CD14-positive monocyte (primary cell): ENCODE results near the gene PRKD1. TPM values are rescaled to one million over a fixed set of nuclear protein-coding genes. Genes with fewer than 3 reads are reported as not detected.

Experiments
- DNase-seq, 3 donors: peaks; one replicate each; pipeline ENCODE4 v3.0.0-alpha.2; 2011 to 2022
- H2AFZ ChIP-seq: 2 replicates; pipeline ENCODE4 v1.6.0; 2012; ENCODE audit warnings: mild to moderate bottlenecking, low read depth, low read length, inconsistent platforms; ENCODE audit not compliant: insufficient read depth, poor library complexity, severe bottlenecking
- H3K27ac ChIP-seq, 2 donors: 1 replicate in 1 of 2; 2 replicates in 1 of 2; pipeline ENCODE4 v1.5.1; 2012 to 2013; ENCODE audit warnings: low read length in 2 of 2, control low read depth in 1 of 2, inconsistent platforms in 1 of 2, low read depth in 1 of 2, mild to moderate bottlenecking in 1 of 2
- H3K27me3 ChIP-seq, 2 donors: one replicate each; pipeline versions ENCODE4 v1.6.0 to v1.6.1; 2011 to 2013; ENCODE audit warnings: low read length in 2 of 2; ENCODE audit not compliant: control insufficient read depth in 2 of 2, insufficient read depth in 2 of 2
- H3K36me3 ChIP-seq, 2 donors: replicated peaks in 1 of 2; 1 replicate in 1 of 2; 2 replicates in 1 of 2; pipeline versions ENCODE4 v1.5.1 to v1.6.1; 2012 to 2013; ENCODE audit warnings: low read length in 2 of 2, control low read depth in 1 of 2, inconsistent platforms in 1 of 2, mild to moderate bottlenecking in 1 of 2; ENCODE audit not compliant: insufficient read depth in 2 of 2, control insufficient read depth in 1 of 2
- H3K4me1 ChIP-seq, 2 donors: 1 replicate in 1 of 2; 2 replicates in 1 of 2; pipeline versions ENCODE4 v1.5.1 to v1.6.1; 2012 to 2013; ENCODE audit warnings: low read length in 2 of 2, control low read depth in 1 of 2, inconsistent platforms in 1 of 2, mild to moderate bottlenecking in 1 of 2, moderate library complexity in 1 of 2; ENCODE audit not compliant: insufficient read depth in 2 of 2, control insufficient read depth in 1 of 2
- H3K4me2 ChIP-seq: replicated peaks from 2 replicates; pipeline ENCODE3; 2012; ENCODE audit warnings: low read length, moderate library complexity, mild to moderate bottlenecking; ENCODE audit not compliant: poor library complexity, severe bottlenecking; ENCODE audit errors: extremely low read depth
- H3K4me3 ChIP-seq, 3 experiments: fragments of 200-600 bp in 1 of 3; sonication (generic) in 1 of 3; replicated peaks in 1 of 3; 1 replicate in 2 of 3; 2 replicates in 1 of 3; pipeline ENCODE4 v1.5.1; 2011 to 2013; ENCODE audit warnings: low read length in 3 of 3, mild to moderate bottlenecking in 3 of 3, control low read depth in 2 of 3, low read depth in 2 of 3, inconsistent platforms in 1 of 3, moderate library complexity in 1 of 3
- H3K79me2 ChIP-seq: 2 replicates; pipeline ENCODE4 v1.6.0; 2012; ENCODE audit warnings: mild to moderate bottlenecking, control low read depth, inconsistent platforms, low read length, moderate library complexity; ENCODE audit not compliant: insufficient read depth
- H3K9ac ChIP-seq: 2 replicates; pipeline ENCODE4 v1.6.0; 2017; ENCODE audit warnings: low read length, mild to moderate bottlenecking; ENCODE audit not compliant: insufficient read depth, poor library complexity, severe bottlenecking
- H3K9me3 ChIP-seq, 2 donors: replicated peaks in 1 of 2; 1 replicate in 1 of 2; 2 replicates in 1 of 2; pipeline versions ENCODE4 v1.5.1 to v1.6.1; 2012 to 2013; ENCODE audit warnings: low read length in 2 of 2, control low read depth in 1 of 2; ENCODE audit not compliant: control insufficient read depth in 1 of 2, insufficient read depth in 1 of 2
- H4K20me1 ChIP-seq: 2 replicates; pipeline ENCODE4 v1.6.0; 2012; ENCODE audit warnings: mild to moderate bottlenecking, low read length, control low read depth, moderate library complexity; ENCODE audit not compliant: insufficient read depth
- H3K27ac Mint-ChIP-seq, 7 donors: one replicate each; pipeline ENCODE4 v1.8.0; 2020; ENCODE audit warnings: mild to moderate bottlenecking in 7 of 7, mixed read lengths in 7 of 7, moderate library complexity in 6 of 7, inconsistent platforms in 2 of 7
- H3K27me3 Mint-ChIP-seq, 3 donors: one replicate each; pipeline ENCODE4 v1.8.0; 2021 to 2022; ENCODE audit warnings: low read depth in 3 of 3, mild to moderate bottlenecking in 3 of 3, mixed read lengths in 3 of 3, moderate library complexity in 3 of 3, inconsistent platforms in 1 of 3
- H3K36me3 Mint-ChIP-seq, 2 donors: one replicate each; pipeline ENCODE4 v1.8.0; 2020; ENCODE audit warnings: mixed read lengths in 2 of 2, inconsistent platforms in 1 of 2, mild to moderate bottlenecking in 1 of 2
- H3K4me1 Mint-ChIP-seq: one replicate; pipeline ENCODE4 v1.8.0; 2020; ENCODE audit warnings: mild to moderate bottlenecking, mixed read lengths
- H3K4me3 Mint-ChIP-seq, 2 donors: one replicate each; pipeline ENCODE4 v1.8.0; 2020; ENCODE audit warnings: mild to moderate bottlenecking in 2 of 2, mixed read lengths in 2 of 2, moderate library complexity in 1 of 2
- H3K9me3 Mint-ChIP-seq, 7 donors: one replicate each; pipeline ENCODE4 v1.8.0; 2020 to 2022; ENCODE audit warnings: mixed read lengths in 7 of 7, mild to moderate bottlenecking in 6 of 7, moderate library complexity in 6 of 7, inconsistent platforms in 2 of 7
- CTCF ChIP-seq: fragments of 200-600 bp; IDR thresholded peaks from one replicate; pipeline ENCODE4 v1.8.0; 2022; ENCODE audit warnings: antibody characterized with exemption, mild to moderate bottlenecking
- WGBS: methylation state at CpG from one replicate; pipeline ENCODE4 v1.1.5; 2013; ENCODE audit warnings: missing lambda C conversion rate; ENCODE audit not compliant: insufficient coverage; 5-methylcytosine and 5-hydroxymethylcytosine counted together
- intact Hi-C, 2 donors: fragments of 100-400 bp; cut with micrococcal nuclease; formaldehyde crosslinking; loops; one replicate each; pipeline versions ENCODE4 v1.15.0 to v1.15.1; 2023
- polyA plus RNA-seq, 3 donors: library from polyadenylated mRNA; depleted of rRNA in 1 of 3; unstranded in 2 of 3; stranded (reverse) in 1 of 3; fragments of 300-500 nt in 2 of 3; fragments of >200 nt in 1 of 3; fragmentation: Illumina TruSeq in 2 of 3; gene quantifications; 1 replicate in 2 of 3; 2 replicates in 1 of 3; pipeline ENCODE4 v1.2.3, GENCODE V29; 2012 to 2021

PRKD1 gene
- polyA plus RNA-seq, 3 donors, result not detected

- Histone ChIP-seq H3K27me3 (no peaks in the 10 kb centered on the region), H3K27ac (no peak overlapping the region), H2AFZ (no peak overlapping the region), H3K79me2 (no peaks in the 10 kb centered on the region), H3K4me3 (no peak overlapping the region), H4K20me1 (no peaks in the 10 kb centered on the region), H3K9ac (no peak overlapping the region), H3K9me3 (peaks cover 8 to 20% of the 10 kb centered on the region in 2 donors), H3K4me1 (no peaks in the 10 kb centered on the region), H3K36me3 (no peaks in the 10 kb centered on the region), H3K4me2 (no peak overlapping the region)
- no CpG with 5 or more reads among the region's 5 CpGs for WGBS
- Mint-ChIP-seq H3K9me3 (peaks cover 2 to 21% (median 14%) of the 10 kb centered on the region in 7 donors), H3K36me3 (no peaks in the 10 kb centered on the region), H3K4me1 (no peaks in the 10 kb centered on the region), H3K4me3 (no peak overlapping the region), H3K27me3 (no peaks in the 10 kb centered on the region), H3K27ac (no peak overlapping the region)
- TF ChIP-seq CTCF, result no peak
- no peak for DNase-seq
- intact Hi-C loops, result no loop called here
These were observed 284.0 kb downstream of the PRKD1 start for GRCh38 chr14:29643433-29644211.

GRCh38 chr14:29637411-29637810 lies 290.2 kb downstream of the PRKD1 start:
- Mint-ChIP-seq H3K27ac (no peak overlapping the region), H3K36me3 (no peaks in the 10 kb centered on the region), H3K4me3 (no peak overlapping the region), H3K27me3 (no peaks in the 10 kb centered on the region), H3K4me1 (no peaks in the 10 kb centered on the region), H3K9me3 (peaks cover 0 to 6% (median 2%) of the 10 kb centered on the region in 7 donors)
- Histone ChIP-seq H3K4me2 (no peak overlapping the region), H3K9ac (no peak overlapping the region), H3K79me2 (no peaks in the 10 kb centered on the region), H3K4me3 (no peak overlapping the region), H3K27me3 (no peaks in the 10 kb centered on the region), H3K36me3 (no peaks in the 10 kb centered on the region), H3K27ac (no peak overlapping the region), H3K4me1 (no peaks in the 10 kb centered on the region), H3K9me3 (no peaks in the 10 kb centered on the region), H2AFZ (no peak overlapping the region), H4K20me1 (no peaks in the 10 kb centered on the region)
- intact Hi-C loops, result no loop called here
- DNase-seq, result no peak
- TF ChIP-seq CTCF, result no peak
- WGBS, result no CpG with 5 or more reads among the region's 2 CpGs
